ENCODE data around the gene LACC1. TPM values are rescaled to one million over a fixed set of nuclear protein-coding genes. Genes with fewer than 3 reads are reported as not detected.

LACC1 gene
- total and polyA plus RNA-seq, 10 of the 15 experiments (the other 5 are each of a cell fraction or from before 2014, with no cell fraction given), result 0.03 to 3.7 (median 3.0) TPM

DNA sequence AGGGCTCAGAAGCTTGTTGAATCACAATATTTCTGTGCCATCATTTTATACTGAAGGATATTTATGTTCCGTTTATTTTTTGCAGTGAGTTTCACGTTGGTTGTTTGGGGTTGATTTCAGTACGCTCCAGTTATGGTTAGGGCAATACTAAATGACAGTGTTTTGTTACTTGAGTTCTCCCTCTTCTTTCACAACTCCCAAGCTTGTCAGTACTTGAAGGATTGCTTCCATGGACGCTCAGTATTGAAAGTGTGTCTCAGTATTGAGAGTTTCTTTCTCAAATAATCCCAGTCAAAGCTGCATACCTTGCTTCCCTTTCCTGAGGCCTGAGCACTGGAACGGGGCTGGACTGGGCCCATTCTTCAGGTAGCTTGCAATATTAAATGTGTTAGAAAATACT lies 38.9 kb downstream of the LACC1 start:
- ChIA-PET CTCF (interaction anchor here (1.0 kb wide), 1 partner anchor 10 kb away, joined by 3 read pairs; no protein-coding TSS in a partner anchor), POLR2A (no interaction called here), SMC1A (ENCODE audit: uncharacterized antibody, unreplicated experiment) (no interaction called here), RAD21 (ENCODE audit: unreplicated experiment) (no interaction called here)
- ATAC-seq, result no peak
- intact Hi-C loops (cut with micrococcal nuclease; ENCODE audit: unreplicated experiment), result no loop called here
- Histone ChIP-seq H3K4me1 (ENCODE audit: control insufficient read depth, insufficient read depth, low read length) (no peaks in the 10 kb centered on the region), H3K79me2 (ENCODE audit: control insufficient read depth, insufficient read depth, low read length) (no peaks in the 10 kb centered on the region), H3K27me3 (replicated peaks in 1 of 2; ENCODE audit: control insufficient read depth in 2 of 2, insufficient read depth in 2 of 2, low read length in 1 of 2) (peaks cover 0 to 9% of the 10 kb centered on the region in 2 experiments; a peak in 1 of 4 replicates), H3K9ac (ENCODE audit: control insufficient read depth, insufficient read depth, low read length) (no peak overlapping the region), H3K36me3 (ENCODE audit: control insufficient read depth in 2 of 2, insufficient read depth in 2 of 2, low read length in 1 of 2) (no peaks in the 10 kb centered on the region), H3K4me2 (ENCODE audit: control insufficient read depth, insufficient read depth) (no peak overlapping the region), H3K27ac (ENCODE audit: control insufficient read depth, insufficient read depth) (no peak overlapping the region), H3K9me3 (replicated peaks; ENCODE audit: control insufficient read depth, insufficient read depth, low read length) (no peaks in the 10 kb centered on the region), H4K20me1 (ENCODE audit: control insufficient read depth, insufficient read depth) (no peaks in the 10 kb centered on the region), H2AFZ (ENCODE audit: control insufficient read depth, low read depth, low read length) (no peak overlapping the region), H3K4me3 (no peak overlapping the region)
- no peak for DNase-seq (ENCODE audit: low read depth, low spot score)
- BruUV-seq (replicated peaks), result no TSS peak
- FAIRE-seq, result no peak
- in situ Hi-C loops (cut with MboI), result no loop called here
- no peak for TF ChIP-seq SMAD1 (IDR thresholded peaks at IDR 0.05; ENCODE audit: low read depth, partially characterized antibody)
- no peak for TF ChIP-seq NRF1 (conservative IDR thresholded peaks at IDR 0.05; ENCODE audit: low read depth, low read length)
- TF ChIP-seq, protein P1, sequence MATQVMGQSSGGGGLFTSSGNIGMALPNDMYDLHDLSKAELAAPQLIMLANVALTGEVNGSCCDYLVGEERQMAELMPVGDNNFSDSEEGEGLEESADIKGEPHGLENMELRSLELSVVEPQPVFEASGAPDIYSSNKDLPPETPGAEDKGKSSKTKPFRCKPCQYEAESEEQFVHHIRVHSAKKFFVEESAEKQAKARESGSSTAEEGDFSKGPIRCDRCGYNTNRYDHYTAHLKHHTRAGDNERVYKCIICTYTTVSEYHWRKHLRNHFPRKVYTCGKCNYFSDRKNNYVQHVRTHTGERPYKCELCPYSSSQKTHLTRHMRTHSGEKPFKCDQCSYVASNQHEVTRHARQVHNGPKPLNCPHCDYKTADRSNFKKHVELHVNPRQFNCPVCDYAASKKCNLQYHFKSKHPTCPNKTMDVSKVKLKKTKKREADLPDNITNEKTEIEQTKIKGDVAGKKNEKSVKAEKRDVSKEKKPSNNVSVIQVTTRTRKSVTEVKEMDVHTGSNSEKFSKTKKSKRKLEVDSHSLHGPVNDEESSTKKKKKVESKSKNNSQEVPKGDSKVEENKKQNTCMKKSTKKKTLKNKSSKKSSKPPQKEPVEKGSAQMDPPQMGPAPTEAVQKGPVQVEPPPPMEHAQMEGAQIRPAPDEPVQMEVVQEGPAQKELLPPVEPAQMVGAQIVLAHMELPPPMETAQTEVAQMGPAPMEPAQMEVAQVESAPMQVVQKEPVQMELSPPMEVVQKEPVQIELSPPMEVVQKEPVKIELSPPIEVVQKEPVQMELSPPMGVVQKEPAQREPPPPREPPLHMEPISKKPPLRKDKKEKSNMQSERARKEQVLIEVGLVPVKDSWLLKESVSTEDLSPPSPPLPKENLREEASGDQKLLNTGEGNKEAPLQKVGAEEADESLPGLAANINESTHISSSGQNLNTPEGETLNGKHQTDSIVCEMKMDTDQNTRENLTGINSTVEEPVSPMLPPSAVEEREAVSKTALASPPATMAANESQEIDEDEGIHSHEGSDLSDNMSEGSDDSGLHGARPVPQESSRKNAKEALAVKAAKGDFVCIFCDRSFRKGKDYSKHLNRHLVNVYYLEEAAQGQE (IDR thresholded peaks at IDR 0.05; ENCODE audit: low read depth, low read length), result no peak
- 56% methylated on average over 5 of the region's 5 CpGs for WGBS (ENCODE audit: insufficient coverage, insufficient replicate concordance, low lambda C conversion rate, missing lambda C conversion rate)

All from GM12878 (cell line).